Renal cortex interstitium (tissue), 11 donors: ENCODE data around the gene TMEM143. TPM values are rescaled to one million over a fixed set of nuclear protein-coding genes. Genes with fewer than 3 reads are reported as not detected.

Source experiments
- DNase-seq, 11 donors: peaks; one replicate each; pipeline ENCODE4 v3.0.0-alpha.2; 2013; ENCODE audit warnings: low read depth in 9 of 11, low spot score in 4 of 11; ENCODE audit errors: extremely low read depth in 1 of 11
- polyA plus RNA-seq, 3 donors: library from polyadenylated mRNA; unstranded; fragments of 120-200 nt; gene quantifications; one replicate each; pipeline ENCODE4 v1.2.1, GENCODE V29; 2013; ENCODE audit not compliant: insufficient read length in 3 of 3

Gene TMEM143
- polyA plus RNA-seq, 3 donors = 9.8 to 14.7 (median 11.6) TPM

DNA sequence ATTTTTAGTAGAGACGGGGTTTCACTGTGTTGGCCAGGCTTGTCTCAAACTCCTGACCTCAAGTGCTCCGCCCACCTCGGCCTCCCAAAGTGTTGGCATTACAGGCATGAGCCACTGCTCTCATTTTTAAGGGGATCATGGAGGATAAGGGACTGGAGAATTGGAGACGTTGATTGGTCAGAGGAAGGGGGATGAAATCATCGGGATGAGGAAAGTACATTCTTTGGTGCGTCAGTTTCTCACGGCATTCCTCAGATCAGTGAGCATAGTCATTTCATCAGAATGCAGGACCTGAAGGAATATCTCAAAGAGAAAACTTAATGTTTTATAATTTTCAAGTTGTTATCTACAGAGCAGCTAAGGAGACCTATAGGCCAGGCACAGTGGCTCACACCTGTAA, 79.8 kb downstream of the TMEM143 start:
- no peak for DNase-seq

Other genes with a start within 250 kb of the TMEM143 start
- 10 to 100 TPM; 61.8 to 78.8 (median 66.1) TPM for gene LIG1, start 193.6 kb downstream of the TMEM143 start, polyA plus RNA-seq
- gene ZSWIM9, start 193.3 kb downstream of the TMEM143 start, polyA plus RNA-seq = 10 to 100 TPM in 2 of 3 donors, 1 to 10 TPM in 1; 8.5 to 14.4 (median 10.0) TPM
- gene CARD8, start 108.0 kb downstream of the TMEM143 start, polyA plus RNA-seq = 10 to 100 TPM; 55.4 to 66.5 (median 56.3) TPM
- gene ZNF114, start 93.9 kb downstream of the TMEM143 start, polyA plus RNA-seq = 1 to 10 TPM; 5.9 to 8.1 (median 7.6) TPM
- 10 to 100 TPM; 51.0 to 83.1 (median 67.0) TPM for gene EMP3, start 38.4 kb downstream of the TMEM143 start, polyA plus RNA-seq
- gene SYNGR4, start 427 bp upstream of the TMEM143 start, polyA plus RNA-seq = under 1 TPM; 0.37 to 0.70 (median 0.41) TPM
- 100 to 1,000 TPM; 230 to 246 (median 242) TPM for gene KDELR1, start 27.6 kb upstream of the TMEM143 start, polyA plus RNA-seq
- gene GRIN2D, start 29.7 kb upstream of the TMEM143 start, polyA plus RNA-seq = under 1 TPM; 0.33 to 0.88 (median 0.71) TPM
- gene GRWD1, start 82.0 kb upstream of the TMEM143 start, polyA plus RNA-seq = 10 to 100 TPM; 21.7 to 34.6 (median 24.7) TPM
- gene KCNJ14, start 91.6 kb upstream of the TMEM143 start, polyA plus RNA-seq = 1 to 10 TPM in 1 of 3 donors, under 1 TPM in 2; 0.58 to 1.3 (median 0.72) TPM
- gene CYTH2, start 105.4 kb upstream of the TMEM143 start, polyA plus RNA-seq = 10 to 100 TPM; 80.6 to 91.6 (median 86.4) TPM
- 1 to 10 TPM; 1.8 to 3.8 (median 3.6) TPM for gene LMTK3, start 147.9 kb upstream of the TMEM143 start, polyA plus RNA-seq
- gene SULT2B1, start 188.2 kb upstream of the TMEM143 start, polyA plus RNA-seq = under 1 TPM; 0.28 to 0.62 (median 0.33) TPM
- under 1 TPM in 1 of 3 donors, not detected in 2; 0.26 TPM for gene SPACA4, start 242.8 kb upstream of the TMEM143 start, polyA plus RNA-seq